ENCODE measurements around the gene ITGAL. TPM values are rescaled to one million over a fixed set of nuclear protein-coding genes. Genes with fewer than 3 reads are reported as not detected.

Gene ITGAL
- total and polyA plus RNA-seq, 2 of the 13 experiments (the other 11 are each of a cell fraction or from before 2014, with no cell fraction given) = 0.86 to 1.2 TPM

DNA sequence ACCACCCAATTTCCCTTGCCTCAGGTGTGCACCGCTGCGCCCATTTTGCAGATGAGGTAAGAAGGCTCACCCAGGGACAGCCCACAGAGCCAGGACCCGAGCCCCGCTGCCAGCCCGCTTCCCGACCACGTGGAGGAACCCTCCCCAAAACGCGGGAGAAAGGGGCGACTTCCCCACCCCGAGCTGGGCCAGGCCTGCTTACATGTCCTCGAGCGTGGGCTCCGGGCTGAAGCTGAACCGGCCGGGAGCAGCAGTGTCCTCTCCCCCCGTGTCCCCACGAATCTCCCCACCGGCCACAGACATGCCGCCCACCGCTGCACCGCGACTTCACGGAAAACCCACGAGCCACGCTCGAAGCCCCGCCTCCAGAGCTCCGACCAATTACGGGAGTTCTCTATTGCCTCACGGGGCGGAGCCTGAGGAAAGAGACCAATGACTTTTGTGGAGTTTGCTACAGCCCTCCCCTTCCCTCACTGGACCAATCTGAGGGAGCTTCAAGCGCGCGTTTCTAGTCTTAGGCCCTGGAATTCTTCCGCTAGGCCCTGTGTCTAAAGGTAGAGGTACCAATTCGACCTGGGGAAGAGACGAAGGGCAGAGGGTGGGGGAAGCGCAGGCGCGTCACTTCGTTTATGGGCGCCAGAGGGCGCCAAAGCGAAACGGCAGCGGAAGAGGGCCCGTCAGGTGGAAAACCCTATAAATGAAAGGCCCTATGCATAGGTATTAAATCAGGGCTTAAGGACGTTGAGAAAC, 42.7 kb upstream of the ITGAL start, which contains the start of gene DCTPP1 (continued):
- TF ChIP-seq CBX2 (IDR thresholded peaks at IDR 0.05; ENCODE audit: low read depth, low read length) = no peak
- TF ChIP-seq CBX2 (CRISPR knock-in tag; IDR thresholded peaks at IDR 0.05; ENCODE audit: low read depth) = no peak
- peak; percentile 87 for TF ChIP-seq GATAD2A (CRISPR knock-in tag; IDR thresholded peaks at IDR 0.05)
- 0 out of 2 replicates have a peak, but pooled peaks have one; percentile 16 for TF ChIP-seq STAT5B (CRISPR knock-in tag; IDR thresholded peaks at IDR 0.05)
- peak; percentile 26 to 78; a peak in 3 of 4 replicates for TF ChIP-seq POLR2A (IDR thresholded peaks at IDR 0.05; ENCODE audit: insufficient read depth in 1 of 2, low read depth in 2 of 2, low read length in 2 of 2)
- peak; percentile 64; the same call in 1 of the 2 replicates for TF ChIP-seq ZNF737 (CRISPR knock-in tag; IDR thresholded peaks at IDR 0.05; ENCODE audit: borderline replicate concordance)
- TF ChIP-seq, protein P1, sequence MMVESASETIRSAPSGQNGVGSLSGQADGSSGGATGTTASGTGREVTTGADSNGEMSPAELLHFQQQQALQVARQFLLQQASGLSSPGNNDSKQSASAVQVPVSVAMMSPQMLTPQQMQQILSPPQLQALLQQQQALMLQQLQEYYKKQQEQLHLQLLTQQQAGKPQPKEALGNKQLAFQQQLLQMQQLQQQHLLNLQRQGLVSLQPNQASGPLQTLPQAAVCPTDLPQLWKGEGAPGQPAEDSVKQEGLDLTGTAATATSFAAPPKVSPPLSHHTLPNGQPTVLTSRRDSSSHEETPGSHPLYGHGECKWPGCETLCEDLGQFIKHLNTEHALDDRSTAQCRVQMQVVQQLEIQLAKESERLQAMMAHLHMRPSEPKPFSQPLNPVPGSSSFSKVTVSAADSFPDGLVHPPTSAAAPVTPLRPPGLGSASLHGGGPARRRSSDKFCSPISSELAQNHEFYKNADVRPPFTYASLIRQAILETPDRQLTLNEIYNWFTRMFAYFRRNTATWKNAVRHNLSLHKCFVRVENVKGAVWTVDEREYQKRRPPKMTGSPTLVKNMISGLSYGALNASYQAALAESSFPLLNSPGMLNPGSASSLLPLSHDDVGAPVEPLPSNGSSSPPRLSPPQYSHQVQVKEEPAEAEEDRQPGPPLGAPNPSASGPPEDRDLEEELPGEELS (CRISPR knock-in tag; IDR thresholded peaks at IDR 0.05) = peak; percentile 72
- peak; percentile 30 for TF ChIP-seq MED8 (CRISPR knock-in tag; IDR thresholded peaks at IDR 0.05; ENCODE audit: insufficient replicate concordance)
- 0 out of 2 replicates have a peak, but pooled peaks have one; percentile 17 for TF ChIP-seq ZBTB38 (CRISPR knock-in tag; IDR thresholded peaks at IDR 0.05)
- TF ChIP-seq TBL1XR1 (IDR thresholded peaks at IDR 0.05; ENCODE audit: borderline replicate concordance, low read length, partially characterized antibody) = no peak
- no peak for TF ChIP-seq KAT2B (IDR thresholded peaks at IDR 0.05; ENCODE audit: borderline replicate concordance, low read depth, low read length)
- TF ChIP-seq AGO1 (IDR thresholded peaks at IDR 0.05; ENCODE audit: low read depth, low read length, poor library complexity, severe bottlenecking) = peak; percentile 54
- no peak for TF ChIP-seq GFI1 (CRISPR knock-in tag; IDR thresholded peaks at IDR 0.05; ENCODE audit: borderline replicate concordance)
- TF ChIP-seq NFE2L1 (CRISPR knock-in tag; IDR thresholded peaks at IDR 0.05; ENCODE audit: borderline replicate concordance) = no peak; the same call in 1 of the 2 replicates
- no peak; the same call in 1 of the 2 replicates for TF ChIP-seq BRD4 (CRISPR knock-in tag; IDR thresholded peaks at IDR 0.05)
- TF ChIP-seq CHD4 (IDR thresholded peaks at IDR 0.05; ENCODE audit: borderline replicate concordance, low read length) = no peak
- TF ChIP-seq, protein P2, sequence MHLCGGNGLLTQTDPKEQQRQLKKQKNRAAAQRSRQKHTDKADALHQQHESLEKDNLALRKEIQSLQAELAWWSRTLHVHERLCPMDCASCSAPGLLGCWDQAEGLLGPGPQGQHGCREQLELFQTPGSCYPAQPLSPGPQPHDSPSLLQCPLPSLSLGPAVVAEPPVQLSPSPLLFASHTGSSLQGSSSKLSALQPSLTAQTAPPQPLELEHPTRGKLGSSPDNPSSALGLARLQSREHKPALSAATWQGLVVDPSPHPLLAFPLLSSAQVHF (CRISPR knock-in tag; IDR thresholded peaks at IDR 0.05) = peak; percentile 87
- no peak for TF ChIP-seq ZBTB40 (IDR thresholded peaks at IDR 0.05)
- TF ChIP-seq ZBTB40 (CRISPR knock-in tag; IDR thresholded peaks at IDR 0.05) = no peak; the same call in 1 of the 2 replicates
